Measurements from ENCODE around the gene ASPG.

Gene ASPG

DNA sequence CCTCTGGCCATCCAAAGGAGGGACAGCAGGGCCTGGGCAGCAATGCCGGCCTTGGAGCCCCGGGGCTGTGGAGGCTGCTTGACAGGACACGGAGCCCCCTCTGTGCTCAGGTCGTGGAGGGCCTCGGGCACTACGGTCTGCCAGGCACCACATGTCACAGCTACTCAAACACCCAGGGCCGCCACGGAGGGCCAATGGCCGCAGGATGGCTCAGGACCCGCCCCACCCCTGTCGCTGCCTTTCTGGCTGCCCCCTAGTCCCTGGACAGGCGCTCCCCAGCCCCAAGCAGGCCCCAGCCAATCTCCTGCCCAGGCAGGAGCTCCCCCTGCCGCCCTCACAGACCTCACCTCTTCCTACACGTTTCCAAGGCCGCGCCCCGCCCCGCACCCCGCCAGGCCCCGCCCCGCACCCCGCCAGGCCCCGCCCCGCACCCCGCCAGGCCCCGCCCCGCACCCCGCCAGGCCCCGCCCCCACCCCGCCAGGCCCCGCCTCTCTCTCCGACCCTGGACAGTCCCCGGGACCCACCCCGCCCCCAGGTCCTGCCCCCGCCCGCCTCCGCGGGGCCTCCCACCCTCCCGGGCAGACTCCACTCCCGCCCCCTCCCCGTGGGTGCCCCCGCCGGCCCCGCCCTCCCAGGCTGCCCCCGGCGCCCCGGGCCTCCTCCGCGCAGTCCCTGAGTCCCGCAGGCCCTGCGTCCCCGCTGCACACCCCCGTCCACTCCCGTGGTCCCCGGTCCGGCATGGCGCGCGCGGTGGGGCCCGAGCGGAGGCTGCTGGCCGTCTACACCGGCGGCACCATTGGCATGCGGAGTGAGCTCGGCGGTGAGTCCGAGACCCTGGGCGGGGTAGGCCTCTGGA is at the start of gene ASPG:
TSS of gene ASPG (plus strand) at position 669 of the 857 bp plus-strand sequence. CDS start at position 740, 71 bp downstream.
- DNase-seq, result no peak

DNA sequence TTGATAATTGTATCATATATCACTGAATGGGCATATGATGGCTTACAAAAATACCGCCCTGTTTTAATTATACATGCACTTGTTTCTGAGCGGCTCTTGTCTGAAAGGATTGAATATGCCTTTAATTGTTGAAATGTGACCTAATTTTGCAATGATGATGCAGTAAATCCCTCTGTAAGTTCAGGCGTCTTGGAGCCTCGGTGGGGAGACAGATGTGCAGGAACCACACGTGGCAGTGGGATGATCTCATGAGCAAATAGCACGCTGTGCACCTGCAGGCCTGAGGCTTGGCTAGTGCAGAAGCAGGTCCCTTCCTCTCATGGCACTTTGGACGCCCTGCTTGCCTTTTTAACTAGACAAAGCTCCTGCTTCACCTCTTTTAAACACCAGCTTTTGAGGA is 49.3 kb upstream of the ASPG start:
- DNase-seq, result no peak

DNA sequence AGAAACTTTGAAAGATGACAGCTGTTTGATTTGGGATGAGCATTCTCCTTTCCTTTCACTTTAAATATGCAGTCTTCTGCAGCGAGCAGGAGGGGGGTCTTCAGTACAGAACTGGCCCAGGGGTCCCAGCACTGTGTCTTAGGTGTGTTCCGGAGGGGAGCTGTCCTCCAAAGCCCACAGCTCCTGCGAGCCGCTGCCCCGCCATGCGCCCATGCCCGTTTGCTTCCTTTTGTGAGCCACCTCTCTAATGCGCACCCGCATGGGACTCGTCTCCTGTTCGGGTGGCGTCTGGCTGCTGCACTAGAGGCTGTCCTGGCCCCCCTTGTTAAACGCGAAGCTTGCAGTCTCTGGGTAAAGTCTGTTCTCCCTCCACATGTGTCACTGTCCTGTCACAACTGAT is 48.4 kb upstream of the ASPG start:
- DNase-seq, result no peak

DNA sequence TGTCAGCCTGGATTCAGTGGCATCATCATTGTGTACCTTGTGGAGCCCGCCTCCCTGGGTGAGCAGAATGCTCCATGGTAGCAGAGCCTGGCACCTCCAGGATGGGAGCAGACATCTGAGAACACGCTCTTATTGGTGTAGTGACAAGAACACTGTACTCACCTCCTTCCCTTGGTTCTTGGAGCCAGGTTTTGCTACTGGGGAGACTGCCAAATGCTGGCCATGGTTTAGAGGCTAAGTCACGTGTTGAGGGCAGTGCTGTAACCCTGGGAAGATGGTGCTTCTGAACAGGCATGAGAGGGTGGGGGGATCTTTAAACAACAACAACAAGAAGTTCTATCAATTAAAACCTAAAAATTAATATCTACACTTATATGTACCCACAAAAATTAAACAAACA is 47.6 kb upstream of the ASPG start:
- no peak for DNase-seq

DNA sequence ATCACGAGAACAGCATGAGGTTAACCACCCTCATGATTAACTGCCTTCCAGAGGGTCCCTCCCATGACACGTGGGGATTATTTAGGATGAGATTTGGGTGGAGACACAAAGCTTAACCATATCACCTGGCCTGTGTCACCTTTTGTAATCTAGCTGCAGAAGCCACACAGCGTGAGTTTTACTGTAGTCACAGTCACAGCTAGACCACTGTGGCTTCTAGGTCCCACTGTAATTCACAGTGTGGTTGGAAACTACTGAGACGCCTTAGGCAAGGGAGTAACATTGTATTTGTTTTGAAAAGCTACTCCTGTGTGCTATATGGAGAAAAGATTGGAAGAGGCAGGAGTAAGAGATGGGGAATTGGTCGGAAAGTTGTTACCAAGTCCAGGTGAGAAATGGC is 46.3 kb upstream of the ASPG start:
- no peak for DNase-seq

DNA sequence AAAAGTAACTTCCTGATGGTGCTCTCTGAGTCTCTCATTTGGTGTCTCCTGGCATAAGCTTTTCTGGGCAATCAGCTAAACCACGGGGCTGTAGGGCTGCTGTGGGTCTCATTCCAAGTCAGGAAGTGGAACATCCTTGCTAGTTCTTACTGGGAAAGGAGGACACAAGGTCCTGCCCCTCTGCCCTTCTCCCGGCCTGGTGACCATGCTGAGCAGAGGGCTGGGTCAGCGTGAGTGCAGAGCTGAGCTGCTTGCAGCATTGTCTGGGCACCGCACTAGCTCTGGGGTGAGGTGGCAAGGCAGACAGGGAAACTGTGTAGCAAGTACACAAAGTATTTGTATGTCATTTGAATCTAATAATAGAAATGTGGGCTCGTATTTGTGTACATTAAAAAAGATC is 45.0 kb upstream of the ASPG start:
- DNase-seq, result no peak

DNA sequence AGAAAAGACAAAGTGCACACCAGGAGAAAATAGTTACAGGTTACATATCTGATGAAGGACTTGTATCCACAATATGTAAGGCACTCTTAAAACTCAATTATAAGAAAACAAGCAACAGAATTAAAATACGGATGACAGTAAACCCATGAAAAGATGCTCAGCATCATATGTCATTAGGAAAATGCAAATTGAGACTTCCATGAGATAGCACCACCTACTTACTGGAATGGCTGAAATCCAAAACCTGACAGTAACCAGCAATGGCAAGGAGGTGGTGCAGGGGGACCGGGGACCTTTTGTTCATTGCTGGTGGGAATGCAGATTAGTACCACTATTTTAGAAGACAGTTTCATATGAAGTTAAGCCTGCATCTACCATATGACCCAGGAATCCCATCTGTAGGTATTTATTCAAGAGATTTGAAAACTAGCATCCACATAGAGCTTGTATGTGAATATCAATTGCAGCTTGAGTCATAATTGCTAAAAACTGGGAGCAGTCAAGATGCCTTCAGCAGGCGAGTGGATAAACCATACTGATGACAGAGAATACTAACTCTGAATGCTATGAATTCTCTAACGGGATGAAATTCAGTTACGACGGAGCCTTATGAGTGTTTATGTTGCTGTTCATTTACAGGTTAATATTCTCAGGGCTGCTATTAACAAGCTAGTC is 43.9 kb upstream of the ASPG start:
- DNase-seq, result no peak

DNA sequence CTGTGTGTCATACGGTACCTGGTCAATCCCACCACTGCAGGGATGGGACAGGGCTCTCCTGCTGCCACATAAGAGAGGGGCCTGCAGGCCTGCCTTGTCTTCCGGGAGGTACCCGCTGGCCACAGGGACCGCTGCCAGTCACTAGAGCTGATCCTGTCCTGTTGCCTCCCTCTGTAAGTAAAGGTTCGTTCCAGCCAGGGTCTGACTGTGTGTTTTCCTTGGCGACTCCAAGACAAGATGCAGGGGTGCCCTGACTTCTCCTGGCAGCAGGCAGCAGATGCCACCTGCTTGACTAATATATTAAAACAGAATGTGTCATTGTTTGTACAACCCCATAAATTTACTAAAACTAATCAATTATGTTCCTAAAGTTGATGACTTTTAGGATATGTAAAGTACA is 41.5 kb upstream of the ASPG start:
- DNase-seq, result no peak

DNA sequence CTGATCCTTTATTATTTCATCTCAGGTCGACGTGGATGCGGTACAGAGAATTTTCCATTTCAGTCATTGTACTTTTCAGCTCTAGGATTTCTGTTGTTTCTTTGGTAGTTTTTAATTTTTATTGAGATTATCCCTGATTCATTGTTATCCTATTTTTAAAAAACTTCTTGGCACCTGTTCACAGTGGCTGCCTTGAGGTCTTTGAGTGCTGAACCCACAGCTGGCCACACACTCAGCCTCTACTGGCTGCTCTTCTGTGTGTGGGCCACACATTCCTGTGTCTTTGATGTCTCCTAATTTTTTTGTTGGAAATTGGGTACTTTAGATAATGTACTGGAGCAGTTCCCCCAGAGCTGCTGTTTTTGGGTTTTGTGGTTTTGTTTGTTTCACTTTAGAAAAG is 37.7 kb upstream of the ASPG start:
- no peak for DNase-seq

DNA sequence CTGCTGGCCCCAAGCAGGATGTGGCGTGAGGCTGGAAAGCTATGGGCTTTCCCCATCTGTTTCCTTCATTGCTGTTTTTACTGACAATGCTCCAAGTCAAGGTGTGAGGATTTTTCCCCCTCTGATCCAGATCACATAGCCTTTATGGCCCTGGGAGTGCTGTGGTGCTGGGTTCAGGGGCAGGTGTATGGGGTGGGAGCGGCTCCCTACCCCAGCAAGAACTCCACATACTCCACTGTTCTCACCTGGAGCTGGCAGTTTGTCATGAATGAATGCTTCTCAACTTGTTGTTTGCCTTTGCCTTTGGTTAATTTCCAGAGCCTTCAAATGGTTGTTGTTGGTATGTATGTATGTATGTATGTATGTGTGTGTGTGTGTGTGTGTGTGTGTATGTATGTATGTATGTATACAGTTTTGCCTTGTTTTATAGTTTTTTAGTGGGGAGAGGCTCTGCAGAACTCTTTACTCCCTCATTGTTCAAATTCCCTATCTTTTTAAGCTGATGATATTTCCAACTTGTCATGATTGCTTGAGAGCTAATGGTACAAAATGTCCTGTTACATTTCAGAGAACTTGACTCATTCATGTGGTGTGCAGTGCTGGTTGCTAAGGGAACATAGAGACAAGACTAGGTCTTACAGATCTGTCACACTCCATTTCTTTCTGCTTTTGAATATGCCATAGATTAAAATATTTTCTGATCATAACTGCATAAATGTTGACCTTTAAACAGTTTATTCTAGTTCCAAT is 36.6 kb upstream of the ASPG start:
- no peak for DNase-seq

DNA sequence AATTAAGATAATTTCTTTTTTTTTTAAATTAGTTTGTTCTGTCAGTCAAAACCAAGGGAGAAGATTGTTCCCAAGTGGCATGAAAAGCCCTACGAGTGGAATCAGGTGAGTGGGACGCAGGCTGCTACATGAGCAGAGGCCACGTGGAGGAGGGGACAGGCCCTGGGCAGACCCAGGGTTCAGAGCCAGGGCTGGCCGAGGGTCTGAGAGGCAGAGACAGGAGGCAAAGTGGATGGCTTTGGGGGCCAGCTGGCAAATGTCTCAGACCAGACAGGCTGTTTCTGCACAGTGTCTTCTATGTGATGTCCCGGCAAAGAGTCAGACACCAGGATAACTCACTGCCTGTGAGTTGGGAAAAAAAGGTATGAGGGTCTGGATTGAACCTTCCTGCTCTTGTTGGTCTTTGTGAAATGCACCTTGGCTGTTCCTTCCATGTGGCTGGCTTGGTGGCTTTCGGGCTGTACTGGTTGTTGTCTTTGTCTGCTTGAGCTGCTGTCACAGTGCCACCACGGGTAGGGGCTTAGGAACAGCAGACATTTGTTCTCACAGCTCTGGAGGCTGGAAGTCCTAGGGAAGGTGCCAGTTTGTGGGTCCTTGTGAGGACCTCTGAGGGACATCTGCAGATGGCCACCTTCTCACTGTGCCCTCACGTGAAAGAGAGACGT is 35.8 kb upstream of the ASPG start:
- no peak for DNase-seq

DNA sequence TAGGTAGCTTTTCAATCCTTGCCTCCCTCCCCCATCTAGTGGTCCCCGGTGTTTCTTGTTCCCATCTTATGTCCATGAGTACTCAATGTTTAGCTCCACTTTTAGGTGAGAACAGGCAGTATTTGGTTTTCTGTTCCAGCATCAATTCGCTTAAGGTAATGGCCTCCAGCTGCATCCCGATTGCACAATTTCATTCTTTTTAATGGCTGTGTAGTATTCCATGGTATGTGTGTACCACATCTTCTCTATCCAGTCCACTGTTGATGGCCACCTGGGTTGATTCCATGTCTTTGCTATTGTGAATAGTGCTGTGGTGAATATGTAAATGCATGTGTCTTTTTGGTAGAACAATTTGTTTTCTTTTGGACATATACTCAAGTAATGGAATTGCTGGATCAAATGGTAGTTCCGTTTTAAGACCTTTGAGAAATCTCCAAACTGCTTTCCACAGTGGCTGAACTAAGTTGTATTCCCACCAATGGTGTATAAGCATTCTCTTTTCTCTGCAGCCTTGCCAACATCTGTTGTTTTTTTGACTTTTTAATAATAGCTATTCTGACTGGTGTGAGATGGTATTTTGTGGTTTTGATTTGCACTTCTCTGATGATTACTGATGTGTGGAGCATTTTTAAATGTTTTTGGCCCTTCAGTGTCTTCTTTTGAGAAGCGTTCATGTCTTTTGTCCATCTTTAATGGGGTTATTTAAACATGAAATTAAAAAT is 34.2 kb upstream of the ASPG start:
- no peak for DNase-seq

DNA sequence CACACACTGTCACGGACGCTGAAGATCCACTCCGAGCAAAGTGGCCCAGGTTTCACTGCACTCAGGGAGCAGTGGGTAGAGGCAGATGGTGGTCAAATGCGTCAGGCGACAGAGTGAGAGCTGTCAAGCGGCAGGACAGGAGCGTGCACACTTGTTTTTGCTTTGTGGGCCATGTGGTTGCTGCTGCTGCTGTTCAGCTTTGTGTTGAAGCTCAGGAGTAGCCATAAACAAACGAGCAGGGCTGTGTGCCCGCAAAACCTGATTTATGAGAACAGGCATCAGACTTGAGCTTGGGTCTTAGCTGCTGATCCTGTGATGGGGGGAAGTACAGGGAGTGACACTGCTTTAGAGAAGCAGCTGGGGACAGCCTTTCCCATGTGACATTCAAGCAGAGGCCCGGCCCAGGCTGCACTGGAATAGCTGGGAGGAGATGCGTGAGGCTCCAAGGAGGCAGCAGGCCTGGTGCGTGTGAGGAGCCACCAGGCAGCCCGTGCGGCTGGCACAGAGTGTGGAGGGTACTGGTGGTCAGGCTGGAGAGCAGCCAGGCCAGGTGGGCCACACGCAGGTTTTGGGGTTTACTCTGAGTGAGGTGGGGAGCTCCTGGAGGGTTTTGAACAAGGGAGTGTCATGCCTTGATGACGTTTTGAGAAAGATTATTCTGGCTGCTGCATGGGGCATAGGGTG is 31.1 kb upstream of the ASPG start:
- DNase-seq, result no peak

DNA sequence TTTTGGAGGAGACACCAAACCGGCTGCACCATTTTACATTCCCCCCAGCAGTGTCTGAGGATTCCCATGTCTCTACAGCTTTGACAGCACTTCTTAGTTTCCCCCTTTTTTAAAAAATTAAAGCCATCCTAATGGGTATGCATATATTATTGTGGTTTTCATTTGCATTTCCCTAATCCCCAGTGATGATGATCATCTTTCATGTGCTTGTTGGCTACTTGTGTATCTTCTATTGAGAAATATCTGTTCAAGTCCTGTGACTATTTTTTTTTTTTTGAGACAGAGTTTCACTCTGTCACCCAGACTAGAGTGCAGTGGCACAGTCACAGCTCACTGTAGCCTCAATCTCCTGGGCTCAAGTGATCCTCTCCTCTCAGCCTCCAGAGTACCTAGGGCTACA is 23.2 kb upstream of the ASPG start:
- no peak for DNase-seq

DNA sequence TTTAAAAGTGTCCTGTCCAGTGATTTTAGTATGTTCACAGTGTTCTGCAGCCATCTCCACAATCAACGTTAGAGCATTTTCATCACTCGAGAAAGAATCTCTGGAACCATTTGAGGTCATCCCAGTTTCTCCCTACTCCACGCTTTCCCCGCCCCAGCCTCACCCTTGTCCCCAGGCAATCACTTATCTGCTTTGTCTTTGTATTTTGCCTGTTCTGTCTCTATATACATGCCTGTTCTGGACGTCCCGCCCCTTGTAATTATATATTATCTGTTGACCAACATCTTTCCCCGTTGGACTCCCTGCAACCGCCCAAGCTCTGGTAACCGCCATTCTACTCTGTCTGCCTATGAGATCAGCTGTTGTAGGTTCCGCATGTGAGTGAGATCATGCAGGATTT is 21.5 kb upstream of the ASPG start:
- DNase-seq, result no peak

DNA sequence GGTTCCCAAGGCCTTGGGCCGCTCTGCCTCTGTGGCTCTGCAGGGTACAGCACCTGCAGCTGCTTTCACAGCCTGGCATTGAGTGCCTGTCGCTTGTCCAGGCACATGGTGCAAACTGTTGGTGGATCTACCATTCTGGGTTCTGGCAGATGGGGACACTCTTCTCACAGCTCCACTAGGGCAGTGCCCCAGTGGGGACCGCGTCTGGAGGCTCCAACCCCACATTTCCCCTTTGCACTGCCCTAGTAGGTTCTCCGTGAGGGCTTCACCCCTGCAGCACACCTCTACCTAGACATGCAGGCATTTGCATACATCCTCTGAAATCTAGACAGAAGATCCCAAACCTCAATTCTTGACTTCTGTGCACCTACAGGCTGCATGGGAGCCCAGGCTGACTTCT is 19.2 kb upstream of the ASPG start:
- DNase-seq, result no peak

DNA sequence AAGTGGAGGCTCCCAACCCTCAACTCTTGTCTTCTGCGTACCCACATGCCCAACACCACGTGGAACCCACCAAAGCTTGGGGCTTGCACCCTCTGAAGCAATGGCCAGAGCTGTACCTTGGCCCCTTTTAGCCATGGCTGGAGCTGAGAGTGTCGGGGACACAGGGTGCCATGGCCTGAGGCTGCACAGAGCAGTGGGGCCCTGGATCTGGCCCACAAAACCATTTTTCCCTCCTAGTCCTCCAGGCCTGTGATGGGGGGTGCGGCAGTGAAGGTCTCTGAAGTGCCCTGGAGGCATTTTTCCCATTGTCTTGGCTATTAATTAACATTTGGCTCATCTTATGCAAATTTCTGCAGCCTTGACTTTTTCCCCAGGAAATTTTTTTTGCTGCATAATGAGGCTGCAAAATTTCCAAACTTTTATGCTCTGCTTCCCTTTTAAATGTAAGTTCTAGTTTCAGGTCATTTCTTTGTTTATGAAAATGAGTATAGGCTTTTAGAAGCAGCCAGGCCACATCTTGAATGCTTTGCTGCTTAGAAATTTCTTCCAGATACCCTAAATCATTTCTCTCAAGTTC is 18.7 kb upstream of the ASPG start:
- DNase-seq, result no peak

DNA sequence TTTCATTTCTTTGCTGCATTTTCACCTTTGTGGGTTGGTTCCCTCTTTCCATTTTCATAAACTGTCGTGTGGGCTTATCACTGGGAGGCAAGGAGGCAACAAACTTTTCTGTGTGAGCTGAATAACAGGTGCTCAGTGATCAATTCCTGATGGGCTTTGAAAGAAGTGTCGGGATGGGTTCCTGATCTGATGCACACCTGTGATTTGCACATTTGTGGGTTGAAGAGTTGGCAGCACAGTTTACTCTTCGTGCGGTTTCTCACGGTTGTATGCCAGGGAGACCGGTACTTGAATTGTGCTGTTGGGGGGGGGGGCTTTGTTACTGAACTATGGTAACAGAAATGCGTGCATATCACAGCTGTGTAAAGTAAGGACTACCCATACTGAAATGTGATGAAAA is 16.0 kb upstream of the ASPG start:
- DNase-seq, result no peak

DNA sequence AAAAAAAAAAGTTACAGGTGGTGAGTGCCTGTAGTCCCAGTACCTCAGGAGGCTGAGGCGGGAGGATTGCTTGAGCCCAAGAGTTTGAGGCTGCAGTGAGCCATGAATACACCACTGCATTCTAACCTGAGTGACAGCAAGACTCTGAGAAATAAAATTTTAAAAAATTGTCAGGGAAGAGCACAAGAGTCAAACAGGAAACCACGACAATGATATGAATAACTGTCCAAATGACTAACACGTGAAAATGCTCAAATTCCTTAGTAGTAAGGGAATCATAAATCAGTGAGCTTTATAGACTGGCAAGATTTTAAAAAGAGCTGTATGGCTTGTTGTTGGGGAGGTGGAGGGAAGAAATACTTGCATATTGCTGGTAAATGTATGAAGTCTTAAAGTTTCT is 12.9 kb upstream of the ASPG start:
- DNase-seq, result no peak

DNA sequence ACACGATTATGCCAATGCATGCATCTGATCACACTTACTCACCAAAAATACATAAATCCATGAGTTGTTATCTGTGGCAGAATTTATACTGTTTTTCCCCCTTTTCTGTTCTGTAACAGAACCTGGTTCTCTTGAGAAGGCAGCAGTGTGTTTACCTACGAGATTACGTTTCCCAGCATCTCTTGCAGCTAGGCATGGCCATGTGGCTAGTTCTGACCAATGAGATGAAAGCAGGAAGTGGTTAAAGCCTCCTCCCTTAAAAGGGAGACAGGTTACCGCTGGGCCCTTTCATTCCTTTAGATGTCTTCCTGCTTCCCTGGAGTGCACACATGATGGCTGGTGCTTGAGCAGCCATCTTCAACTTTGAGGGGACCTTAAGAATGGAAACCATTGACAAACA is 11.7 kb upstream of the ASPG start:
- DNase-seq, result no peak

DNA sequence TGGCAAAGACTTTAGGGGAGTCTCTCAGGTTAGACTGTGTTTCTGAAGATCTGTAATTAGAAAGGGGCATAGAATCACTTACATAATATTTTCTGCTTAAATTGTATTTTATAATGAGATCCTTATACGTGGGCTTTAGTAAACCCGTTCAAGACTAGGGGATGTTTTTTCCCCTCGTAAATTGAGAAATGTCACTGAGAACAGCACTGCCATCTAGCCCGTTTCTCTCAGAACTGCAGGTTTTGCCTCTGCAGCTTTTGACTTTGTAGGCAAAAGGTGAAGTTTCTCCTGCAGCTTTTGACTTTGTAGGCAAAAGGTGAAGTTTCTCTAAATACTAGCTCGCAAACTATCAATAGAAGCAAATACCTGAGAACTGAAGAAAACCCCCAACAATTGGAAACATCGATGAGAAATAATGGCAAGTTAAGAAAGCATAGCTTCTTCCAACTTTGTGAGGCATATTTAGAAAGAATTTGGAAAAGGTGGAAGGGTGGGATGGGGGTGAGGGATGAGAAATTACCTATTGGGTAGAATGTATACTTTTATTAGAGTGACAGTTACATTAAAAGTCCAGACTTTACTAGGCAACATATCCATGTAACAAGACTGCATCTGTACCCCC is 9.9 kb upstream of the ASPG start:
- DNase-seq, result peak; percentile 2
